Neuronal stem cell (in vitro differentiated cells): Measurements from ENCODE around the gene TMED8.
"Not testable (repeated sequence)": the region's sequence is repeated elsewhere in the genome, so short reads cannot be mapped to it uniquely, and the experiment has no call there.

ENCODE experiments used
- DNase-seq: peaks from one replicate; pipeline ENCODE4 v3.0.0-alpha.2; 2013; ENCODE audit warnings: low spot score
- H2AFZ ChIP-seq: one replicate; pipeline ENCODE4 v1.6.1; 2013; ENCODE audit warnings: mild to moderate bottlenecking, low read length, inconsistent platforms
- H2AK5ac ChIP-seq: 2 replicates; pipeline ENCODE4 v1.6.1; 2013; ENCODE audit warnings: low read depth, mild to moderate bottlenecking, inconsistent platforms, low read length, moderate library complexity, mixed read lengths
- H2BK120ac ChIP-seq: 2 replicates; pipeline ENCODE4 v1.6.1; 2013; ENCODE audit warnings: low read depth, mild to moderate bottlenecking, inconsistent platforms, low read length, moderate library complexity, mixed read lengths
- H2BK12ac ChIP-seq: one replicate; pipeline ENCODE4 v1.6.1; 2013; ENCODE audit warnings: low read length, inconsistent platforms
- H2BK15ac ChIP-seq: 2 replicates; pipeline ENCODE4 v1.6.1; 2013; ENCODE audit warnings: mild to moderate bottlenecking, low read length, inconsistent platforms, mixed read lengths
- H2BK5ac ChIP-seq: one replicate; pipeline ENCODE4 v1.6.1; 2013; ENCODE audit warnings: inconsistent platforms, mild to moderate bottlenecking, low read length, moderate library complexity
- H3K14ac ChIP-seq: one replicate; pipeline ENCODE4 v1.6.1; 2013; ENCODE audit warnings: low read length, inconsistent platforms
- H3K18ac ChIP-seq: 2 replicates; pipeline ENCODE4 v1.6.1; 2013; ENCODE audit warnings: low read length, inconsistent platforms
- H3K23ac ChIP-seq: 2 replicates; pipeline ENCODE4 v1.6.1; 2013; ENCODE audit warnings: low read depth, mild to moderate bottlenecking, mixed read lengths, low read length, inconsistent platforms; ENCODE audit not compliant: poor library complexity
- H3K27ac ChIP-seq: replicated peaks from 3 replicates; pipeline ENCODE4 v1.5.1; 2013; ENCODE audit warnings: low read length, inconsistent platforms
- H3K27me3 ChIP-seq, 3 experiments: 2 replicates each; pipeline ENCODE4 v1.6.1; 2013; ENCODE audit warnings: low read length in 3 of 3, mild to moderate bottlenecking in 2 of 3, inconsistent platforms in 1 of 3, low read depth in 1 of 3, mixed read lengths in 1 of 3, moderate library complexity in 1 of 3; ENCODE audit not compliant: control insufficient read depth in 3 of 3, insufficient read depth in 3 of 3
- H3K36me3 ChIP-seq, 2 donors: replicated peaks in 1 of 2; 2 replicates each; pipeline ENCODE4 v1.6.1; 2013; ENCODE audit warnings: low read length in 2 of 2; ENCODE audit not compliant: control insufficient read depth in 2 of 2, insufficient read depth in 2 of 2
- H3K4ac ChIP-seq: 2 replicates; pipeline ENCODE4 v1.6.1; 2013; ENCODE audit warnings: inconsistent platforms, mild to moderate bottlenecking, low read length, moderate library complexity
- H3K4me1 ChIP-seq, 2 donors: 1 replicate in 1 of 2; 2 replicates in 1 of 2; pipeline ENCODE4 v1.6.1; 2013; ENCODE audit warnings: low read length in 2 of 2, low read depth in 1 of 2; ENCODE audit not compliant: control insufficient read depth in 2 of 2, insufficient read depth in 1 of 2
- H3K4me2 ChIP-seq: one replicate; pipeline ENCODE4 v1.6.1; 2013; ENCODE audit warnings: mild to moderate bottlenecking, low read length, inconsistent platforms; ENCODE audit not compliant: insufficient read depth, poor library complexity, severe bottlenecking
- H3K4me3 ChIP-seq, 2 donors: 2 replicates each; pipeline ENCODE4 v1.5.1; 2013; ENCODE audit warnings: low read length in 2 of 2, mild to moderate bottlenecking in 2 of 2, inconsistent platforms in 1 of 2, moderate library complexity in 1 of 2
- H3K79me1 ChIP-seq: one replicate; pipeline ENCODE4 v1.6.1; 2013; ENCODE audit warnings: low read depth, mild to moderate bottlenecking, inconsistent platforms, low read length, moderate library complexity
- H3K9ac ChIP-seq: one replicate; pipeline ENCODE4 v1.6.1; 2013; ENCODE audit warnings: mild to moderate bottlenecking, low read depth, low read length, inconsistent platforms; ENCODE audit not compliant: poor library complexity
- H3K9me3 ChIP-seq, 2 donors: replicated peaks in 1 of 2; 2 replicates each; pipeline versions ENCODE3 to v1.6.1; 2013; ENCODE audit warnings: low read length in 2 of 2, mild to moderate bottlenecking in 2 of 2, inconsistent platforms in 1 of 2, low read depth in 1 of 2, mixed read lengths in 1 of 2, moderate library complexity in 1 of 2; ENCODE audit not compliant: control insufficient read depth in 2 of 2, insufficient read depth in 1 of 2
- H4K8ac ChIP-seq: one replicate; pipeline ENCODE4 v1.6.1; 2013; ENCODE audit warnings: low read depth, mild to moderate bottlenecking, inconsistent platforms, low read length, moderate library complexity
- H4K91ac ChIP-seq: one replicate; pipeline ENCODE4 v1.6.1; 2013; ENCODE audit warnings: low read length, low read depth, mild to moderate bottlenecking, inconsistent platforms; ENCODE audit not compliant: poor library complexity
- WGBS, 2 donors: extraction: QIAGEN DNeasy Blood & Tissue Kit; methylation state at CpG; one replicate each; pipeline ENCODE4 v1.1.7; 2013; ENCODE audit warnings: missing lambda C conversion rate in 2 of 2, mixed read lengths in 1 of 2; ENCODE audit not compliant: insufficient read length in 2 of 2, insufficient replicate concordance in 1 of 2; ENCODE audit errors: extremely low coverage in 2 of 2; 5-methylcytosine and 5-hydroxymethylcytosine counted together

TMED8 gene

DNA sequence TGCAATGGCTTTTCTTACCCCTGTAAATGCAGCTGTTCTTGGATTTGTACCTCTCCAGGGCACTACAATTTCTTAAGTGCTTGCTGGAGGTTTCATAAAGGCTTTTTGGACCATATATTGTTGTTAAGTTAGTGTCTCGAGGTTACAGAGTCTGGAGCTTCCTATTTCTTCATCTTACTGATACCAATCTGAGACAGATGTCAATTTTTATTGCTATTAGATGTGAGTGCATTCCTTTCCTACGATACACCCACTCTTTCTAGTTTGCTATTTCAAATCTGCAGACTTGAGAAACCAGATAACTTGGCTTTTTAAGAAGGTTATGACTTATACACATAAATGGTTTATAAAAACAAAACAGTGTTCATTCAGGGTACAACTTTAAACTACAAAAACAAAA, 44.3 kb upstream of the TMED8 start:
- H4K91ac ChIP-seq: no peak overlapping the region
- no peak for DNase-seq
- no peak overlapping the region for H3K23ac ChIP-seq
- no peak overlapping the region for H3K9ac ChIP-seq
- no peak overlapping the region for H2BK15ac ChIP-seq
- no peaks in the 10 kb centered on the region for H3K79me1 ChIP-seq
- H3K36me3 ChIP-seq: peaks cover 10 to 39% of the 10 kb centered on the region in 2 donors
- no peak overlapping the region for H2BK12ac ChIP-seq
- no peaks in the 10 kb centered on the region for H3K27me3 ChIP-seq
- no peak overlapping the region for H3K14ac ChIP-seq
- H2AK5ac ChIP-seq: no peak overlapping the region
- WGBS, 2 donors: no CpG with 5 or more reads among the region's 2 CpGs
- no peak overlapping the region for H2AFZ ChIP-seq
- no peak overlapping the region for H3K4me2 ChIP-seq
- no peak overlapping the region for H3K27ac ChIP-seq
- H3K4ac ChIP-seq: no peak overlapping the region
- no peaks in the 10 kb centered on the region for H3K4me1 ChIP-seq
- H2BK120ac ChIP-seq: no peak overlapping the region
- no peak overlapping the region for H3K4me3 ChIP-seq
- H4K8ac ChIP-seq: no peak overlapping the region
- H2BK5ac ChIP-seq: no peak overlapping the region
- H3K18ac ChIP-seq: no peak overlapping the region
- peaks cover 0 to 15% of the 10 kb centered on the region in 2 donors for H3K9me3 ChIP-seq

DNA sequence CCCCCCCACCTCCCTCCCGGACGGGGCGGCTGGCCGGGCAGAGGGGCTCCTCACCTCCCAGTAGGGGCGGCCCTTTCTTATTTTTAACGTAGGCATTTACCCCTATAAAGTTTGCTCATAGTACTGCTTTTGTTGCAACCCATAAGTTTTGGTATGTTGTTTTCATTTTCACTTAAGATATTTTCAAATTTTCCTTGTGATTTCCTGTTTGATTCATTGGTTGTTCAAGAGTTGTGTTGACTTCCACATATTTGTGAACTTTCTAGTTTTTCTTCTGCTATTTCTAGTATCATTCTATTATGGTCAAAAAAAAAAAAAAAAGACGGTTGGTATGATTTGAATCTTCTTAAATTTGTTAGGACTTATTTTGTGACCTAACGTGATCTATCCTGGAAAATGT, 39.9 kb upstream of the TMED8 start:
- no peak overlapping the region for H3K4ac ChIP-seq
- no peak overlapping the region for H3K14ac ChIP-seq
- H3K18ac ChIP-seq: no peak overlapping the region
- H3K9me3 ChIP-seq: peaks cover 0 to 15% of the 10 kb centered on the region in 2 donors
- H3K27ac ChIP-seq: no peak overlapping the region
- no peaks in the 10 kb centered on the region for H3K4me1 ChIP-seq
- H3K4me3 ChIP-seq: no peak overlapping the region
- H3K4me2 ChIP-seq: no peak overlapping the region
- WGBS, 2 donors: no CpG with 5 or more reads among the region's 8 CpGs
- H3K27me3 ChIP-seq: no peaks in the 10 kb centered on the region
- H2BK12ac ChIP-seq: no peak overlapping the region
- no peak for DNase-seq
- H2BK5ac ChIP-seq: no peak overlapping the region
- no peak overlapping the region for H3K9ac ChIP-seq
- H4K91ac ChIP-seq: no peak overlapping the region
- H3K36me3 ChIP-seq: no peaks in the 10 kb centered on the region
- H2BK120ac ChIP-seq: no peak overlapping the region
- no peak overlapping the region for H3K23ac ChIP-seq
- no peak overlapping the region for H2BK15ac ChIP-seq
- no peaks in the 10 kb centered on the region for H3K79me1 ChIP-seq
- no peak overlapping the region for H4K8ac ChIP-seq
- no peak overlapping the region for H2AFZ ChIP-seq
- H2AK5ac ChIP-seq: no peak overlapping the region

DNA sequence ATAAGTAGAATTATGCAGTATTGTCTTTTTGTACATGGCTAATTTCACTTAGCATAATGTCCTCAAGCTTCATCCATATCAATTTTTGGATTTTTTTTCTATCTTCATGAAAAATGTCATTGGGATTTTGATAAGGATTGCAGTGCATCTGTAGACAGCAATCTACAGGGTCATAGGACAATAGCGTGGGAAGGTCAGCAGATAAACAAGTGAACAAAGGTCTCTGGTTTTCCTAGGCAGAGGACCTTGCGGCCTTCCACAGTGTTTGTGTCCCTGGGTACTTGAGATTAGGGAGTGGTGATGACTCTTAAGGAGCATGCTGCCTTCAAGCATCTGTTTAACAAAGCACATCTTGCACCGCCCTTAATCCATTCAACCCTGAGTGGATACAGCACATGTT, 39.2 kb upstream of the TMED8 start:
- H3K4me3 ChIP-seq, H4K8ac ChIP-seq, H2BK120ac ChIP-seq, H2BK5ac ChIP-seq, H4K91ac ChIP-seq, H2BK12ac ChIP-seq, H3K18ac ChIP-seq, H3K27ac ChIP-seq, H3K79me1 ChIP-seq, DNase-seq, H2BK15ac ChIP-seq, H3K36me3 ChIP-seq, H3K4me1 ChIP-seq, H2AFZ ChIP-seq, H3K23ac ChIP-seq, H3K27me3 ChIP-seq, H2AK5ac ChIP-seq, H3K9ac ChIP-seq, H3K14ac ChIP-seq, H3K4ac ChIP-seq, H3K4me2 ChIP-seq: not testable (repeated sequence)
- WGBS, 2 donors: no CpG with 5 or more reads among the region's 3 CpGs
- H3K9me3 ChIP-seq: peaks cover 0 to 15% of the 10 kb centered on the region in 2 donors

DNA sequence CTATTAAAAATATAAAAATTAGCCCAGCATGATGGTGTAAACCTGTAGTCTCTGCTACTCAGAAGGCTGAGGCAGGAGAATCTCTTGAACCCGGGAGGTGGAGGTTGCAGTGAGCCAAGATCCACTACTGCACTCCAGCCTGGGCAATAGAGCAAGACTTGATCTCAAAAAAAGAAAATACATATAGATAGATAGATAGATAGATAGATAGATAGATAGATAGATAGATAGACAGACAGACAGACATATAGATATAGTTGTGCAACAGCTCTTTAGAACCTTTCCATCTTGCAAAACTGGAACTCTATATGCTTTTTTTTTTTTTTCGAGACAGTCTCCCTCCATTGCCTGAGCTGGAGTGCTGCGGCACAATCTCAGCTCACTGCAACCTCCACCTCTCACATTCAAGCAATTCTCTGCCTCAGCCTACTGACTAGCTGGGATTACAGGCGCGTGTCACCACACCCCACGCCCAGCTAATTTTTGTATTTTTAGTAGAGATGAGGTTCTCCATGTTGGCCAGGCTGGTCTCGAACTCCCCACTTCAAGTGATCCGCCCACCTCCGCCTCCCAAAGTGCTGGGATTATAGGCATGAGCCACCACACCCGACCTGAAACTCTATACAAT, 38.6 kb upstream of the TMED8 start:
- H4K91ac ChIP-seq, H3K4me3 ChIP-seq, H2BK120ac ChIP-seq, H3K4ac ChIP-seq, H3K27me3 ChIP-seq, H3K4me2 ChIP-seq, DNase-seq, H2BK15ac ChIP-seq, H3K79me1 ChIP-seq, H3K36me3 ChIP-seq, H2BK5ac ChIP-seq, H3K23ac ChIP-seq, H3K18ac ChIP-seq, H3K4me1 ChIP-seq, H2BK12ac ChIP-seq, H2AFZ ChIP-seq, H4K8ac ChIP-seq, H3K14ac ChIP-seq, H3K9ac ChIP-seq, H3K27ac ChIP-seq, H2AK5ac ChIP-seq: not testable (repeated sequence)
- no CpG with 5 or more reads among the region's 10 CpGs for WGBS, 2 donors
- H3K9me3 ChIP-seq: peaks cover 0 to 15% of the 10 kb centered on the region in 2 donors
